GM06990 (cell line): Measurements from ENCODE around the gene PSD4.

Source experiments
- DNase-seq: peaks from one replicate; pipeline ENCODE4 v3.0.0-alpha.2; 2011; ENCODE audit not compliant: insufficient read length; ENCODE audit errors: extremely low read depth
- H3K27me3 ChIP-seq: replicated peaks from 2 replicates; pipeline ENCODE4 v1.6.0; 2011; ENCODE audit warnings: low read length; ENCODE audit not compliant: control insufficient read depth, insufficient read depth
- H3K36me3 ChIP-seq: 2 replicates; pipeline ENCODE4 v1.5.1; 2011; ENCODE audit warnings: low read length; ENCODE audit not compliant: control insufficient read depth, insufficient read depth
- H3K4me3 ChIP-seq: replicated peaks from 2 replicates; pipeline ENCODE4 v1.5.1; 2011; ENCODE audit warnings: low read depth, mild to moderate bottlenecking, control low read depth, low read length
- TF ChIP-seq, protein P1 (sequence below): IDR thresholded peaks from 2 replicates; pipeline ENCODE4 v1.5.1; 2011; ENCODE audit warnings: low read length, control low read depth, mild to moderate bottlenecking, inconsistent platforms; ENCODE audit not compliant: insufficient read depth, poor library complexity, severe bottlenecking

PSD4 gene

GRCh38 chr2:113257516-113258264 lies 83.9 kb downstream of the PSD4 start:
- TF ChIP-seq, protein P1, sequence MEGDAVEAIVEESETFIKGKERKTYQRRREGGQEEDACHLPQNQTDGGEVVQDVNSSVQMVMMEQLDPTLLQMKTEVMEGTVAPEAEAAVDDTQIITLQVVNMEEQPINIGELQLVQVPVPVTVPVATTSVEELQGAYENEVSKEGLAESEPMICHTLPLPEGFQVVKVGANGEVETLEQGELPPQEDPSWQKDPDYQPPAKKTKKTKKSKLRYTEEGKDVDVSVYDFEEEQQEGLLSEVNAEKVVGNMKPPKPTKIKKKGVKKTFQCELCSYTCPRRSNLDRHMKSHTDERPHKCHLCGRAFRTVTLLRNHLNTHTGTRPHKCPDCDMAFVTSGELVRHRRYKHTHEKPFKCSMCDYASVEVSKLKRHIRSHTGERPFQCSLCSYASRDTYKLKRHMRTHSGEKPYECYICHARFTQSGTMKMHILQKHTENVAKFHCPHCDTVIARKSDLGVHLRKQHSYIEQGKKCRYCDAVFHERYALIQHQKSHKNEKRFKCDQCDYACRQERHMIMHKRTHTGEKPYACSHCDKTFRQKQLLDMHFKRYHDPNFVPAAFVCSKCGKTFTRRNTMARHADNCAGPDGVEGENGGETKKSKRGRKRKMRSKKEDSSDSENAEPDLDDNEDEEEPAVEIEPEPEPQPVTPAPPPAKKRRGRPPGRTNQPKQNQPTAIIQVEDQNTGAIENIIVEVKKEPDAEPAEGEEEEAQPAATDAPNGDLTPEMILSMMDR: no peak
- Histone ChIP-seq H3K4me3 (no peak overlapping the region), H3K27me3 (no peaks in the 10 kb centered on the region; the same call in none of the 2 replicates), H3K36me3 (no peaks in the 10 kb centered on the region)
- no peak for DNase-seq

GRCh38 chr2:113258471-113259147 lies 84.8 kb downstream of the PSD4 start:
- no peak for DNase-seq
- H3K4me3 ChIP-seq: no peak overlapping the region
- TF ChIP-seq, protein P1: no peak
- no peaks in the 10 kb centered on the region for H3K36me3 ChIP-seq
- H3K27me3 ChIP-seq: no peaks in the 10 kb centered on the region; the same call in none of the 2 replicates
